ENCODE data around the gene SLC6A14.

SLC6A14 gene

DNA sequence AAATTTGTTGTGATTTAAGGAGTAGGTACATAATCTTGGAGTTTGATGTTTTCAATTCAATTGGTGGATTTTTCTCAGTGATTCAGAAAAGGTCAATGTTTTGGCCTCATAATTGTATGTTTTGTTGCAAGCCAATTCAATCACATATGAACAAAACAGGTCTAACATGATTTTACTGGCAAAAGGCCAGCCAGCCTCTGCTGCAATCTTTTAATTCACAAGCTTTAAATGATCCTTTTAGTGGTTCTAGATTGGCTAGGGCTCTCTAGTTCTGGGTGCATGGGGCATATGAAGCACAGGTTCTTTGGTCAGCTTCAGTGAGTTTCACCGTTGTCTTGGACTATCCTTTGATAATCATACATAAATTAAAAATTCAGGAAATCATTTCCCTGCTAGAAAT lies 19.2 kb upstream of the SLC6A14 start:
- Histone ChIP-seq H3K27me3 (no peaks in the 10 kb centered on the region), H3K27ac (no peak overlapping the region), H3K4me1 (ENCODE audit: control insufficient read depth in 1 of 2, insufficient read depth in 1 of 2, low read depth in 1 of 2, low read length in 1 of 2) (no peaks in the 10 kb centered on the region), H3K9me3 (no peaks in the 10 kb centered on the region), H3K36me3 (no peaks in the 10 kb centered on the region), H3K4me3 (ENCODE audit: low read depth in 1 of 2, low read length in 1 of 2) (no peak overlapping the region)
- TF ChIP-seq CTCF (IDR thresholded peaks at IDR 0.05): no peak

GRCh38 chrX:116417968-116418367 lies 18.4 kb upstream of the SLC6A14 start:
- Histone ChIP-seq H3K4me1 (ENCODE audit: control insufficient read depth in 1 of 2, insufficient read depth in 1 of 2, low read depth in 1 of 2, low read length in 1 of 2) (no peaks in the 10 kb centered on the region), H3K9me3 (no peaks in the 10 kb centered on the region), H3K4me3 (ENCODE audit: low read depth in 1 of 2, low read length in 1 of 2) (no peak overlapping the region), H3K36me3 (no peaks in the 10 kb centered on the region), H3K27ac (no peak overlapping the region), H3K27me3 (no peaks in the 10 kb centered on the region)
- no peak for TF ChIP-seq CTCF (IDR thresholded peaks at IDR 0.05)

- no peaks in the 10 kb centered on the region for H3K9me3 ChIP-seq
- TF ChIP-seq CTCF (IDR thresholded peaks at IDR 0.05): no peak
- no peak overlapping the region for H3K27ac ChIP-seq
- no peaks in the 10 kb centered on the region for H3K4me1 ChIP-seq (ENCODE audit: control insufficient read depth in 1 of 2, insufficient read depth in 1 of 2, low read depth in 1 of 2, low read length in 1 of 2)
- no peaks in the 10 kb centered on the region for H3K27me3 ChIP-seq
- H3K36me3 ChIP-seq: no peaks in the 10 kb centered on the region
- no peak overlapping the region for H3K4me3 ChIP-seq (ENCODE audit: low read depth in 1 of 2, low read length in 1 of 2)
Measured at GRCh38 chrX:116427978-116428377, 8.4 kb upstream of the SLC6A14 start.

GRCh38 chrX:116435597-116435996 lies 809 bp upstream of the SLC6A14 start:
- no peak overlapping the region for H3K27ac ChIP-seq
- no peaks in the 10 kb centered on the region for H3K36me3 ChIP-seq
- H3K4me1 ChIP-seq (ENCODE audit: control insufficient read depth in 1 of 2, insufficient read depth in 1 of 2, low read depth in 1 of 2, low read length in 1 of 2): no peaks in the 10 kb centered on the region
- no peak overlapping the region for H3K4me3 ChIP-seq (ENCODE audit: low read depth in 1 of 2, low read length in 1 of 2)
- H3K27me3 ChIP-seq: no peaks in the 10 kb centered on the region
- TF ChIP-seq CTCF (IDR thresholded peaks at IDR 0.05): no peak
- no peaks in the 10 kb centered on the region for H3K9me3 ChIP-seq

DNA sequence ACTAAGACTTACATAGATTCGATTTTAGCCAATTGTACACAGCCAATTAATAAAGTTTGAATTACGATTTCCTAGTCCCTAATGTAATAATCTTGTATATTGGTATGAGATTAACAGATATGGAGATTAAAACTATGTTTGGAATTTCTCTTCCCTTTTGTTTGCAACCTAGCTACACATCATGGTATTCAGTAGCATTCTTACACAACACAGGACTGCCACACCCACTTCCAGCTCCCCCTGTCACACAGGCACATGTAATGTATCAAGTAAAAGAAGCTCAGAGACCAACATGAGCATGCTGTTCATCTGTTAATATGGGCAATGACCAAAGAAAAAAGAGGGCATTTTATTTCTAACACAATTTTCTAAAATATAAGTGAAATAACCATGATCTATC lies 12.8 kb downstream of the SLC6A14 start:
- Histone ChIP-seq H3K4me1 (ENCODE audit: control insufficient read depth in 1 of 2, insufficient read depth in 1 of 2, low read depth in 1 of 2, low read length in 1 of 2) (no peaks in the 10 kb centered on the region), H3K27me3 (no peaks in the 10 kb centered on the region), H3K9me3 (no peaks in the 10 kb centered on the region), H3K27ac (no peak overlapping the region), H3K36me3 (no peaks in the 10 kb centered on the region), H3K4me3 (ENCODE audit: low read depth in 1 of 2, low read length in 1 of 2) (no peak overlapping the region)
- no peak for TF ChIP-seq CTCF (IDR thresholded peaks at IDR 0.05)

DNA sequence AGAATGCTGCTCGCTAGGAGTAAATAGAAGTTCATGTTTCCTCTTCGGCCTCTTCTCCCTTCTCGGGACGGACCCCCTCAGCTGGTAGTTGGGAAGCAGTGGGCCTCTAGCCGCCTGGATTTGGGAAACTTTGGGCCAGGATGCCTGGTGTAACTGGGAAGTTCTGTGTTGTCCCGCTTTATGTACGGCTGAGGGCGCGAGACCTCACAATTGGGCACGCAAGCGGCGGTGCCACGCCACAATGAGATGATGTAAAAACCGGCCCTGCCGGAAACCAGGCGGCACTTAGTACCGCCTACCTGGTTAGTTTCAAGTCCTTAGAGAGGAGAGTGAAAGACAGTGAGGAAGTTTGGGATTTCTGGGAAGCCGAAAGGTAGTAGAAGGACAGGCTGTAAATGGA lies 26.4 kb downstream of the SLC6A14 start, which contains the start of gene CT83:
Gene CT83 (minus strand): TSS at position 155 of the 400 bp plus-strand sequence. CDS start 120 bp downstream, at position 35.
- TF ChIP-seq CTCF (IDR thresholded peaks at IDR 0.05): no peak
- H3K4me3 ChIP-seq (ENCODE audit: low read depth in 1 of 2, low read length in 1 of 2): no peak within 1 kb of the TSS
- no peak within 1 kb of the TSS for H3K27ac ChIP-seq
- no peaks in the 10 kb centered on the region for H3K4me1 ChIP-seq (ENCODE audit: control insufficient read depth in 1 of 2, insufficient read depth in 1 of 2, low read depth in 1 of 2, low read length in 1 of 2)
- no peaks in the 10 kb centered on the region for H3K36me3 ChIP-seq
- no peaks in the 10 kb centered on the region for H3K9me3 ChIP-seq
- no peaks in the 10 kb centered on the region for H3K27me3 ChIP-seq
